A172 (cell line): ENCODE measurements around the gene SCAPER. TPM values are rescaled to one million over a fixed set of nuclear protein-coding genes. Genes with fewer than 3 reads are reported as not detected.
A peak's percentile ranks its signal among the peaks of the same experiment; 100 is the strongest.
"Not testable (repeated sequence)": the region's sequence is repeated elsewhere in the genome, so short reads cannot be mapped to it uniquely, and the experiment has no call there.

ENCODE experiments used
- DNase-seq: peaks from one replicate; pipeline ENCODE4 v3.0.0-alpha.2; 2015; ENCODE audit warnings: low spot score
- total RNA-seq: library from RNA; depleted of rRNA; stranded (reverse); fragments of >200 nt; shearing (Covaris generic); gene quantifications from 2 replicates; pipeline ENCODE4 v1.2.3, GENCODE V29; 2014

Gene SCAPER
- total RNA-seq, 1 experiment from 2014 or later, result 22.7 TPM

- DNase-seq, result peak; percentile 21
Measured at GRCh38 chr15:76904461-76905012, 603 bp downstream of the SCAPER start.

- DNase-seq, result peak; percentile 17
Measured at GRCh38 chr15:76903251-76903681, 1.9 kb downstream of the SCAPER start.

GRCh38 chr15:76901965-76902364 is 3.2 kb downstream of the SCAPER start:
- no peak for DNase-seq

GRCh38 chr15:76899931-76900310 is 5.2 kb downstream of the SCAPER start:
- not testable (repeated sequence) for DNase-seq

- not testable (repeated sequence) for DNase-seq
Measured at GRCh38 chr15:76899176-76899930, 5.8 kb downstream of the SCAPER start.

- no peak for DNase-seq
Measured at GRCh38 chr15:76898102-76898501, 7.0 kb downstream of the SCAPER start.

- DNase-seq, result no peak
Measured at GRCh38 chr15:76894174-76894573, 11.0 kb downstream of the SCAPER start.

GRCh38 chr15:76892836-76893235 is 12.3 kb downstream of the SCAPER start:
- not testable (repeated sequence) for DNase-seq

GRCh38 chr15:76887280-76888141 is 17.6 kb downstream of the SCAPER start:
- DNase-seq, result not testable (repeated sequence)

GRCh38 chr15:76885212-76885611 is 19.9 kb downstream of the SCAPER start:
- DNase-seq, result no peak

GRCh38 chr15:76875911-76876310 is 29.2 kb downstream of the SCAPER start:
- DNase-seq, result no peak

GRCh38 chr15:76873066-76873465 is 32.1 kb downstream of the SCAPER start:
- DNase-seq, result not testable (repeated sequence)

GRCh38 chr15:76871930-76872329 is 33.2 kb downstream of the SCAPER start:
- DNase-seq, result no peak

GRCh38 chr15:76868740-76869139 is 36.4 kb downstream of the SCAPER start:
- no peak for DNase-seq

GRCh38 chr15:76866716-76867321 is 38.3 kb downstream of the SCAPER start:
- peak; percentile 18 for DNase-seq

GRCh38 chr15:76866008-76866407 is 39.1 kb downstream of the SCAPER start:
- no peak for DNase-seq

GRCh38 chr15:76865548-76865991 is 39.6 kb downstream of the SCAPER start:
- DNase-seq, result no peak

- no peak for DNase-seq
Measured at GRCh38 chr15:76864586-76864985, 40.6 kb downstream of the SCAPER start.

- DNase-seq, result no peak
Measured at GRCh38 chr15:76863693-76864092, 41.4 kb downstream of the SCAPER start.

GRCh38 chr15:76863123-76863522 is 42.0 kb downstream of the SCAPER start:
- no peak for DNase-seq

GRCh38 chr15:76861815-76862397 is 43.2 kb downstream of the SCAPER start:
- no peak for DNase-seq

- no peak for DNase-seq
Measured at GRCh38 chr15:76860201-76860600, 44.9 kb downstream of the SCAPER start.
